ENCODE results near the gene FREY1. TPM values are rescaled to one million over a fixed set of nuclear protein-coding genes. Genes with fewer than 3 reads are reported as not detected.
A peak's percentile ranks its signal among the peaks of the same experiment; 100 is the strongest.

The FREY1 gene
- total and polyA plus RNA-seq, 2 of the 13 experiments (the other 11 are each of a cell fraction or from before 2014, with no cell fraction given) = 0.44 to 0.73 TPM

DNA sequence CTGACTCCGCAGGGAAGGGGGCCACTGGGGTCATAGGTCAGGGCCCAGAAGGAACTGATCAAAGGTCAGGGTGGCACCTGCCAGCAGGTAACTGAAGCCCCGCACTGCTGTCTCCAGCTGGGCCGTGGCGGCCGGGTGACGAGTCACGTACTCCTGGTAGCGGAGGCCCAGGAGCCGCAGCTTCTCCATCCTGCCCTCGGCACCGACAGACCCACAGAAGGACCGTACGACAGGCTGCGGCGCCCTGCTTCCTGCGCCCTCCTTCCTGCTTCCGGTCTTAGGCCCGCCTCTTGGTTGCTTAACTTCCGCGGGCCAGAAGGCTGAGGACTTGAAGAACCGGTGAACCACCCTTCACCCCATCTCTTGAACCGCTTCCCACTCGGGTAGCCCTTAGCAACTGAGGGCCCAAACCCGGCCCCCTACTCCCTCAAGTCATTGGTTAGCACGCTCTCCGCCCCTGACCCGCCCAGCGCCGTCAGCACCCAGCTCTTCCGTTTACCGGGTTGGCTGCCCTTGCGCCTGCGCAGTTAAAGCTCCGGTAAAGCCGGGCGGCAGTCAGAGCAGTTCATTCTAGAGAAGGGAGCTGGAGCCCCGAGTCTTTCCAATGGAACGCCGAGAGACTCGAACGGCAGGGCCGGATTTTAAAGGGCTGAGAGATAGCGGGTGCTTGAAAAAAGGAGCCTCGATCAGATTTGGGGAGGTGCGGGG lies 10.7 kb upstream of the FREY1 start, which contains the start of gene PEX16 (continued):
- TF ChIP-seq, protein P1, sequence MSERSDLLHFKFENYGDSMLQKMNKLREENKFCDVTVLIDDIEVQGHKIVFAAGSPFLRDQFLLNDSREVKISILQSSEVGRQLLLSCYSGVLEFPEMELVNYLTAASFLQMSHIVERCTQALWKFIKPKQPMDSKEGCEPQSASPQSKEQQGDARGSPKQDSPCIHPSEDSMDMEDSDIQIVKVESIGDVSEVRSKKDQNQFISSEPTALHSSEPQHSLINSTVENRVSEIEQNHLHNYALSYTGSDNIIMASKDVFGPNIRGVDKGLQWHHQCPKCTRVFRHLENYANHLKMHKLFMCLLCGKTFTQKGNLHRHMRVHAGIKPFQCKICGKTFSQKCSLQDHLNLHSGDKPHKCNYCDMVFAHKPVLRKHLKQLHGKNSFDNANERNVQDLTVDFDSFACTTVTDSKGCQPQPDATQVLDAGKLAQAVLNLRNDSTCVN (CRISPR knock-in tag; IDR thresholded peaks at IDR 0.05; ENCODE audit: borderline replicate concordance) = peak; percentile 43; the same call in 1 of the 2 replicates
- TF ChIP-seq ZNF292 (CRISPR knock-in tag; IDR thresholded peaks at IDR 0.05; ENCODE audit: borderline replicate concordance, low read depth) = no peak
- TF ChIP-seq, protein P2, sequence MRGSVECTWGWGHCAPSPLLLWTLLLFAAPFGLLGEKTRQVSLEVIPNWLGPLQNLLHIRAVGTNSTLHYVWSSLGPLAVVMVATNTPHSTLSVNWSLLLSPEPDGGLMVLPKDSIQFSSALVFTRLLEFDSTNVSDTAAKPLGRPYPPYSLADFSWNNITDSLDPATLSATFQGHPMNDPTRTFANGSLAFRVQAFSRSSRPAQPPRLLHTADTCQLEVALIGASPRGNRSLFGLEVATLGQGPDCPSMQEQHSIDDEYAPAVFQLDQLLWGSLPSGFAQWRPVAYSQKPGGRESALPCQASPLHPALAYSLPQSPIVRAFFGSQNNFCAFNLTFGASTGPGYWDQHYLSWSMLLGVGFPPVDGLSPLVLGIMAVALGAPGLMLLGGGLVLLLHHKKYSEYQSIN (CRISPR knock-in tag; IDR thresholded peaks at IDR 0.05; ENCODE audit: borderline replicate concordance) = no peak
- TF ChIP-seq MYC (CRISPR knock-in tag; IDR thresholded peaks at IDR 0.05; ENCODE audit: borderline replicate concordance) = 0 out of 2 replicates have a peak, but pooled peaks have one; percentile 20
- 0 out of 2 replicates have a peak, but pooled peaks have one; percentile 64 for TF ChIP-seq TARDBP (CRISPR knock-in tag; IDR thresholded peaks at IDR 0.05)
- peak; percentile 27 for TF ChIP-seq TBL1XR1 (IDR thresholded peaks at IDR 0.05; ENCODE audit: borderline replicate concordance, low read length, partially characterized antibody)
- no peak for TF ChIP-seq SRSF4 (IDR thresholded peaks at IDR 0.05; ENCODE audit: low read depth, low read length, poor library complexity, severe bottlenecking)
- peak; percentile 64; the same call in 1 of the 2 replicates for TF ChIP-seq ZNF607 (CRISPR knock-in tag; IDR thresholded peaks at IDR 0.05; ENCODE audit: borderline replicate concordance)
- 0 out of 2 replicates have a peak, but pooled peaks have one; percentile 30 for TF ChIP-seq ZNF44 (CRISPR knock-in tag; IDR thresholded peaks at IDR 0.05)
- TF ChIP-seq ZNF256 (CRISPR knock-in tag; conservative IDR thresholded peaks at IDR 0.05) = no peak
- TF ChIP-seq CEBPB (IDR thresholded peaks at IDR 0.05; ENCODE audit: borderline replicate concordance, low read depth, low read length) = peak; percentile 95
- peak; percentile 74 for TF ChIP-seq ZBTB20 (CRISPR knock-in tag; IDR thresholded peaks at IDR 0.05; ENCODE audit: borderline replicate concordance, low read depth)
- TF ChIP-seq NFYB (CRISPR knock-in tag; IDR thresholded peaks at IDR 0.05) = peak; percentile 70
- TF ChIP-seq RXRA (CRISPR knock-in tag; IDR thresholded peaks at IDR 0.05) = peak; percentile 23; the same call in 1 of the 2 replicates
- no peak for TF ChIP-seq GPBP1L1 (CRISPR knock-in tag; IDR thresholded peaks at IDR 0.05)
- TF ChIP-seq ZNF34 (CRISPR knock-in tag; IDR thresholded peaks at IDR 0.05; ENCODE audit: borderline replicate concordance) = peak; percentile 37; the same call in 1 of the 2 replicates
- peak; percentile 70 for TF ChIP-seq ZNF687 (CRISPR knock-in tag; IDR thresholded peaks at IDR 0.05)
- TF ChIP-seq ARID2 (CRISPR knock-in tag; IDR thresholded peaks at IDR 0.05; ENCODE audit: borderline replicate concordance) = no peak
- TF ChIP-seq TFAP4 (IDR thresholded peaks at IDR 0.05; ENCODE audit: borderline replicate concordance, low read depth) = no peak; the same call in 1 of the 2 replicates
- no peak for TF ChIP-seq ZNF33B (CRISPR knock-in tag; IDR thresholded peaks at IDR 0.05)
